ENCODE measurements around the gene SLC24A3. TPM values are rescaled to one million over a fixed set of nuclear protein-coding genes. Genes with fewer than 3 reads are reported as not detected.

The SLC24A3 gene
- total RNA-seq, 4 donors from 2014 or later: 4.2 to 6.4 (median 5.6) TPM

DNA sequence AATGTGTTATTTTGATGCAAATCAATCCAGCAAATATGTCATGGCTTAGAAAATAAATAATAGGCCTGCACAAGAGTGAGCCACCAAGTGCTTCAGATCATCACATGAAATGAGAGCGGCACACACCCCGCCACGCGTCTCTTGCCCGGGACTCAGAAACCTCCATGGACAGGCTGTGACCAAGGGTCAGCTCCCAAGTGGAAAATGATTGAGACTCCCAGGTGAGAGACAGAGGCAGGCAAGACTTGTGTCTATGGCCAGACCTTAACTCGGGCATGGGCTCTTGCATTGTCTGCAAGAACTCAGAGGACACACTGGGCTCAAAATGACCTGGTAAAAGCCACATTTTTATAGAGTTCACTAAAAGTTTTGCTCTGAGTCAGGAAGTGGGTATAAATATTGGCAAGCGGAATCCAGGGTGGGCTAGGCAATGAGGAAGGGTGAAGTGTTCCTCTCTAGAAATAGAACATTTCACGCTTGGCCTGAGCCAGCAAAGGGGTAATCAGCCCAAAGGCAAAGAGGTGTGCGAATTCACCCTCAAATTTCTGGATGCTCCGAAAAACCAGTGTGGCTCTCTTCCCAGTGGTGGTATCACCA lies 514.9 kb downstream of the SLC24A3 start:
- no peak for DNase-seq (ENCODE audit: low spot score in 2 of 2)
- H3K27ac ChIP-seq: no peak overlapping the region
- H3K36me3 ChIP-seq: no peaks in the 10 kb centered on the region
- H3K4me3 ChIP-seq: no peak overlapping the region
- 96% methylated on average over 10 of the region's 10 CpGs for WGBS
- TF ChIP-seq POLR2A (IDR thresholded peaks at IDR 0.05) (no peak), POLR2AphosphoS5 (IDR thresholded peaks at IDR 0.05) (no peak), EP300 (IDR thresholded peaks at IDR 0.05) (no peak)
- TF ChIP-seq, protein P1, sequence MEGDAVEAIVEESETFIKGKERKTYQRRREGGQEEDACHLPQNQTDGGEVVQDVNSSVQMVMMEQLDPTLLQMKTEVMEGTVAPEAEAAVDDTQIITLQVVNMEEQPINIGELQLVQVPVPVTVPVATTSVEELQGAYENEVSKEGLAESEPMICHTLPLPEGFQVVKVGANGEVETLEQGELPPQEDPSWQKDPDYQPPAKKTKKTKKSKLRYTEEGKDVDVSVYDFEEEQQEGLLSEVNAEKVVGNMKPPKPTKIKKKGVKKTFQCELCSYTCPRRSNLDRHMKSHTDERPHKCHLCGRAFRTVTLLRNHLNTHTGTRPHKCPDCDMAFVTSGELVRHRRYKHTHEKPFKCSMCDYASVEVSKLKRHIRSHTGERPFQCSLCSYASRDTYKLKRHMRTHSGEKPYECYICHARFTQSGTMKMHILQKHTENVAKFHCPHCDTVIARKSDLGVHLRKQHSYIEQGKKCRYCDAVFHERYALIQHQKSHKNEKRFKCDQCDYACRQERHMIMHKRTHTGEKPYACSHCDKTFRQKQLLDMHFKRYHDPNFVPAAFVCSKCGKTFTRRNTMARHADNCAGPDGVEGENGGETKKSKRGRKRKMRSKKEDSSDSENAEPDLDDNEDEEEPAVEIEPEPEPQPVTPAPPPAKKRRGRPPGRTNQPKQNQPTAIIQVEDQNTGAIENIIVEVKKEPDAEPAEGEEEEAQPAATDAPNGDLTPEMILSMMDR (IDR thresholded peaks at IDR 0.05): no peak
- H3K9me3 ChIP-seq: no peaks in the 10 kb centered on the region
- no peaks in the 10 kb centered on the region for H3K27me3 ChIP-seq
- no peaks in the 10 kb centered on the region for H3K4me1 ChIP-seq

DNA sequence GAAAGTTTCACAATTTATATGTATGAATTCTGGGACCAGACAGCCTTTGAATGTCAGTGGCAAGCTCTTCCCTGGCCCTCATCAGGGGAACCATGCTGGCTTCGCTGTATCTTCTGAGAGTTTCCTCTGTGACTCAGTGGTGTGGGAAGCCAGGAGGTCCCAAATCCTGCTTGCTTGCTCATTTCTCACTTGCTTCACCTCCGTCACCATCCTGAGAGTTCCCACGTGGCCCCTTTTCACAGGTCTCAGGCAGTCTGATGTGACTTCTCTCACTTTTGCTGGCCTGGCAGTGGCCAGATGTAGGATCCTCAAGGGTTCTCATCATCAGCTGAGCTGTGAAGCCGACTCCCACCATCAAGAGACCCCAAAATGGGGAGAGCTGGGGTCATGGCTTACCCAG lies 517.2 kb downstream of the SLC24A3 start:
- Histone ChIP-seq H3K4me1 (peaks cover 3% of the 10 kb centered on the region), H3K27me3 (no peaks in the 10 kb centered on the region), H3K36me3 (no peaks in the 10 kb centered on the region), H3K27ac (no peak overlapping the region), H3K4me3 (no peak overlapping the region), H3K9me3 (no peaks in the 10 kb centered on the region)
- DNase-seq (ENCODE audit: low spot score in 2 of 2): no peak
- TF ChIP-seq, protein P1 (IDR thresholded peaks at IDR 0.05): no peak
- TF ChIP-seq POLR2AphosphoS5 (IDR thresholded peaks at IDR 0.05): no peak
- no peak for TF ChIP-seq POLR2A (IDR thresholded peaks at IDR 0.05)
- no peak for TF ChIP-seq EP300 (IDR thresholded peaks at IDR 0.05)
- 96% methylated on average over 4 of the region's 4 CpGs for WGBS

DNA sequence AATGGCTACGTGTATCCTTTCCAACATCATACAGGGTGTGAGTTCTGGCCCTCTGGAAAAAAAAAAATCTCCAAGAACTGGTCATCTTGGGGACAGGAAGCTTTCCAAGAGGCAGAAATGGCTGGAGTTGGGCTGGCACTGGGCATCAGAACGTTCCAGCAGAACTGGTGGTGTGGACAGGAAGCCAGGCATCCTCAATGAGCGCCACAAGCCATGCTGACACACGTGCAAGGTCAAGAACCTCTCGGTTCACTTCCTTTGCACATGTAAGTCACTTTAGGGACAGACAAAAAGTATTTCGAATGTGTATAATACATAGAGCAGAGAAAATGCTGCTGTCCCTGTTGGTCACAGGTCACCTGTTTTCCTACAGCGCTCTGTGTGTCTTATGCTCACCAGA lies 518.3 kb downstream of the SLC24A3 start:
- Histone ChIP-seq H3K9me3 (no peaks in the 10 kb centered on the region), H3K36me3 (no peaks in the 10 kb centered on the region), H3K27ac (no peak overlapping the region), H3K27me3 (no peaks in the 10 kb centered on the region), H3K4me1 (peaks cover 14% of the 10 kb centered on the region), H3K4me3 (no peak overlapping the region)
- no peak for DNase-seq (ENCODE audit: low spot score in 2 of 2)
- WGBS: 86% methylated on average over 7 of the region's 7 CpGs
- no peak for TF ChIP-seq POLR2AphosphoS5 (IDR thresholded peaks at IDR 0.05)
- no peak for TF ChIP-seq POLR2A (IDR thresholded peaks at IDR 0.05)
- TF ChIP-seq, protein P1 (IDR thresholded peaks at IDR 0.05): no peak
- no peak for TF ChIP-seq EP300 (IDR thresholded peaks at IDR 0.05)

DNA sequence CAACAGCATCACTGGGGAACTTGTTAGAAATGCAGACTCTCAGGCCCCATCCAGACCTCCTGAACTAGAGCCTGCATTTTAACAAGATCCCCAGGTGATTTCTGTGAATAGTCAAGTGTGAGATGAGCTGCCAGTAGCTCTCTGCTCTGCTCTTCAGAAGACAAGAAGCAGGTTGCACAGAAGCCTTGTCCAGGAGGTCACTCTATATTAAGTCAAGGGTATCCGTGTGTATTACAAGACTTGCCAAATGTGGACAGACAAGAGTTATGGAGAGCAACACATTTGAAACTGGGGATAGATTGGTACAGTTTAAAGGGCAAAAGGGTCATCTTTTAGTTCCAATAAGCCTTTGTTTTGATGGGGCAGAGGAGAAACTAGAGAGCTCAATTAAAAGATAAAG lies 522.4 kb downstream of the SLC24A3 start:
- no peak overlapping the region for H3K4me3 ChIP-seq
- WGBS: 93% methylated on average over 1 of the region's 1 CpG
- no peaks in the 10 kb centered on the region for H3K9me3 ChIP-seq
- H3K4me1 ChIP-seq: peaks cover 34% of the 10 kb centered on the region
- no peaks in the 10 kb centered on the region for H3K27me3 ChIP-seq
- DNase-seq (ENCODE audit: low spot score in 2 of 2): no peak
- peak overlapping the region; percentile 52 for H3K27ac ChIP-seq
- no peak for TF ChIP-seq EP300 (IDR thresholded peaks at IDR 0.05)
- TF ChIP-seq, protein P1 (IDR thresholded peaks at IDR 0.05): no peak
- TF ChIP-seq POLR2AphosphoS5 (IDR thresholded peaks at IDR 0.05): no peak
- TF ChIP-seq POLR2A (IDR thresholded peaks at IDR 0.05): no peak
- no peaks in the 10 kb centered on the region for H3K36me3 ChIP-seq

DNA sequence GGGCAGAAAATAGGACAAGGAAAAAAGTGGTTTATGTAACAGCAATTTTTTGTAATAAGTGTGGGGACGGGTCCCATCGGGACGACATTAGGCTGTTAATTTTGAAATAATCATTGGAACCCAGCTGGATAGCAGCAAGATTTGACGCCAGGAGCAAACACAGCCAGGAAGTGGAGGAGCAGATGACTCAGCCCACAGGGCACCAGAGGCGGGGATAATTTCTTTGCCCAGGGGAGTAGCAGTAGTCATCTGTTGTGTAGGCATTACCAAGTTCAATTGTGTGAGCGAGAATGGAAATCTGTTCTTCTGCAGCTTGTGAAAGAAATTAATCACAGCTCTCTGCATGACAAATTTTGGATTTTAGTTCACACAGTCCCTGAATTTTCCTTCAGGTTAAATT lies 523.0 kb downstream of the SLC24A3 start:
- H3K36me3 ChIP-seq: no peaks in the 10 kb centered on the region
- no peaks in the 10 kb centered on the region for H3K27me3 ChIP-seq
- no peak overlapping the region for H3K4me3 ChIP-seq
- H3K4me1 ChIP-seq: peaks cover 34% of the 10 kb centered on the region
- peak overlapping the region; percentile 52 for H3K27ac ChIP-seq
- DNase-seq (ENCODE audit: low spot score in 2 of 2): peak; percentile 88 to 90
- WGBS: 5% methylated on average over 6 of the region's 6 CpGs
- H3K9me3 ChIP-seq: no peaks in the 10 kb centered on the region
- TF ChIP-seq POLR2AphosphoS5 (IDR thresholded peaks at IDR 0.05) (peak in 2 of 3 donors; percentile 58 to 62), POLR2A (IDR thresholded peaks at IDR 0.05) (no peak)

DNA sequence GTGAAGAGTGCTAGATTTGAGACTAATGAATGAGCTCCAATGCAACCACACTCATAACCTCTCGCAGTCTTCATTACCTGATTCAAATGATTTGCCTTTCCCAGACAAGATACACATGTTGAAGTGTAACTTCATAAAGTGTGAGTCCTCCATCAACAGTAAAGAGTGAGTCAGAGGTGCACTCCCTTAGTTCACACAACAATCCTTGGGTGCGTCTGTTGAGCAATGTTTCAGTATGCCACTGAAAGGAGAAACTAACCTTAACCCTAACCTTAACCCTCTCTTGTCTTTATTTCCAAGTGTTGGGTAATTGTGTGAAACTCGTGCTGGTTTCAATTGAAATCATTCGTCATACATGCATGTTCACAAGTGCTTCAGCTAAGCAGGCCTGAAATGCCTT lies 524.6 kb downstream of the SLC24A3 start:
- peak overlapping the region; percentile 36 for H3K27ac ChIP-seq
- no peaks in the 10 kb centered on the region for H3K36me3 ChIP-seq
- H3K27me3 ChIP-seq: no peaks in the 10 kb centered on the region
- H3K4me1 ChIP-seq: peaks cover 34% of the 10 kb centered on the region
- no peak overlapping the region for H3K4me3 ChIP-seq
- DNase-seq (ENCODE audit: low spot score in 2 of 2): no peak
- TF ChIP-seq POLR2AphosphoS5 (IDR thresholded peaks at IDR 0.05): peak in 2 of 3 donors; percentile 70 to 78
- TF ChIP-seq, protein P1 (IDR thresholded peaks at IDR 0.05): no peak
- WGBS: 50% methylated on average over 4 of the region's 4 CpGs
- no peaks in the 10 kb centered on the region for H3K9me3 ChIP-seq

Measured in suprapubic skin (tissue), 4 donors.